ENCODE measurements around the gene MRE11.

DNA sequence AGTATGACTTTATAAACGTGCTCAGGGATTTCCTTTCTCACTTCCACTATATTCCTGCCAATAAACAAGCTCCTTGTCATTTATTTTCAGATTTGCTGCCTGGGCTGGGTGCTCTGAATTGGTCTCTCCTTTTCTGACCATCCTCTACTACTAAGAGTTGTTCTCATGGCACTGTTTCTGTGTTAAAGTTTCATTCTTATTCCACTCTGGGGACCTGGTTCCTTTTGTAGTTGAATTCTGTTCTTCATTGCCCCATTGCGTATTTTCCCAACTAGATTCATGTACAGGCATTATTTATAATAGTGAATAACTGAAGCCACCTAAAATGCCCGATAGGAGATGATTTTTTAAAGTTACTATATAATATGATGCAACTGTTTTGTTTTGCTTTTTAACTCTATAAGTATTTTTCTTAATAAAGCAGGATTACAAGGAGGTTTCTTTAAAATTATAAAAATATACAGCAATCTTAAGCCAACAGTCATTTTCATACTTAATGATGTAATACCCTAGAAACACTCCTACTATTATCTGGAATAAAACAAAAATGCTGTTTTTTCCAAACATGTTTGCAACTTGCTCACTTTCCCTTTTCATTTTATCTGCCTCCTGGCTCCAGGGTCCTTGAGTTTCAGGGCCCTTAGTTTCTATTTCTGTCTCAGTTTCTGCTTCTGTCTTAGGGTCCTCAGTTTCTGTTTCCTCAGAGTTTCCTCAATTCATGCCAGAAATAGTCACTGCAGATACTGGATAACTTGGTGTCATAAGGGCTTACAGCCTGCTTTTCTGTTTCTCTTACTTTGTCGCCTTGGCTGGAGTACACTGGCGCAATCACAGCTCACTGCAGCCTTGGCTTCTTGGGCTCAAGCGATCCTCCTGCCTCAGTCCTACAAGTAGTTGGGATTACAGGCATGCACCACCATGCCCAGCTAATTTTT is 40.3 kb upstream of the MRE11 start:
- TF ChIP-seq, protein P1, sequence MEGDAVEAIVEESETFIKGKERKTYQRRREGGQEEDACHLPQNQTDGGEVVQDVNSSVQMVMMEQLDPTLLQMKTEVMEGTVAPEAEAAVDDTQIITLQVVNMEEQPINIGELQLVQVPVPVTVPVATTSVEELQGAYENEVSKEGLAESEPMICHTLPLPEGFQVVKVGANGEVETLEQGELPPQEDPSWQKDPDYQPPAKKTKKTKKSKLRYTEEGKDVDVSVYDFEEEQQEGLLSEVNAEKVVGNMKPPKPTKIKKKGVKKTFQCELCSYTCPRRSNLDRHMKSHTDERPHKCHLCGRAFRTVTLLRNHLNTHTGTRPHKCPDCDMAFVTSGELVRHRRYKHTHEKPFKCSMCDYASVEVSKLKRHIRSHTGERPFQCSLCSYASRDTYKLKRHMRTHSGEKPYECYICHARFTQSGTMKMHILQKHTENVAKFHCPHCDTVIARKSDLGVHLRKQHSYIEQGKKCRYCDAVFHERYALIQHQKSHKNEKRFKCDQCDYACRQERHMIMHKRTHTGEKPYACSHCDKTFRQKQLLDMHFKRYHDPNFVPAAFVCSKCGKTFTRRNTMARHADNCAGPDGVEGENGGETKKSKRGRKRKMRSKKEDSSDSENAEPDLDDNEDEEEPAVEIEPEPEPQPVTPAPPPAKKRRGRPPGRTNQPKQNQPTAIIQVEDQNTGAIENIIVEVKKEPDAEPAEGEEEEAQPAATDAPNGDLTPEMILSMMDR (IDR thresholded peaks at IDR 0.05), result no peak
- TF ChIP-seq POLR2AphosphoS5 (IDR thresholded peaks at IDR 0.05), result no peak
